GM18526 (cell line): ENCODE measurements around the gene EIF2B4.

Experiments used
- POLR2A ChIP-seq: IDR thresholded peaks from 3 replicates; pipeline ENCODE4 v1.6.1; 2011; ENCODE audit not compliant: insufficient read length; ENCODE audit errors: extremely low read depth

Gene EIF2B4

GRCh38 chr2:27322766-27323595, 47.2 kb downstream of the EIF2B4 start, which contains the start of gene MPV17:
Gene MPV17 (minus strand): TSS chr2:27323097. CDS start chr2:27322517, 580 bp downstream.
- TF ChIP-seq POLR2A: peak; percentile 87

GRCh38 chr2:27322301-27322765, 47.8 kb downstream of the EIF2B4 start:
- no peak for TF ChIP-seq POLR2A

- TF ChIP-seq POLR2A: no peak
These were observed 49.1 kb downstream of the EIF2B4 start for GRCh38 chr2:27320958-27321543.

- TF ChIP-seq POLR2A: no peak
These were observed 53.3 kb downstream of the EIF2B4 start for GRCh38 chr2:27316655-27317412.

- TF ChIP-seq POLR2A: no peak
These were observed 55.0 kb downstream of the EIF2B4 start for GRCh38 chr2:27315122-27315521.

- TF ChIP-seq POLR2A: no peak
These were observed 55.4 kb downstream of the EIF2B4 start for GRCh38 chr2:27314709-27315108.
